GM19238 (cell line): Measurements from ENCODE around the gene KLHDC4.
"Not testable (repeated sequence)": the region's sequence is repeated elsewhere in the genome, so short reads cannot be mapped to it uniquely, and the experiment has no call there.

Experiments
- DNase-seq: peaks from one replicate; pipeline ENCODE4 v3.0.0; 2011; ENCODE audit warnings: low spot score; ENCODE audit not compliant: insufficient read length

Gene KLHDC4

DNA sequence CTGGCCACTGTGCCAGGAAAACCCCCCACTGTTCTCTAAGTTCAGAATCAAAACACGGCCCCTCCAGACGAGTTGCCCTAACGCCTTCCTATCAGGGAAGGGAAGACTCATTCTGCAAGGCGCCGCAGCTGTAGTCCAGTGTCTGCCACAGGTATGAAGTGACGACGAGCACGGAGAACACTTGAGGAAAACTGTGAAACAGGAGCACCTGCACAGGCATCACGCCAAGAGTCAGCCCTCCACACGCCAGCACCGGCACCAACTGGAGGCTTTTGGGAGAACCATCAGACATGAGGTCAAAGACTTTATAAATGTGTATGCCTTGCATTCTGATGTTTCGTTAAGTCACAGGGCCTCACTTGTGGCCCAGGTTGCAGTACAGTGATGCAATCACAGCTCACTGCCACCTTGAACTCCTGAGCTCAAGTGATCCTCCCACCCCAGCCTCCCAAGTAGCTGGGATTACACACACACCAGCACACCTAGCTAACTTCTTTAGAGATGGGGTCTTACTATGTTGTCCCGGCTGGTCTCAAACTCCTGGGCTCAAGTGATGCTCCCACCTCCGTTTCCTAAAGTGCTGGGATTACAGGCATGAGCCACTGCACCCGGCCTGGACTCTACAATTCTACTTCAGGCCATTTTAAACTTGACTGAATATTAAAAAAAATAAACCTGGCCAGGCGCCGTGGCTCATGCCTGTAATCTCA lies 22.9 kb downstream of the KLHDC4 start:
- no peak for DNase-seq

DNA sequence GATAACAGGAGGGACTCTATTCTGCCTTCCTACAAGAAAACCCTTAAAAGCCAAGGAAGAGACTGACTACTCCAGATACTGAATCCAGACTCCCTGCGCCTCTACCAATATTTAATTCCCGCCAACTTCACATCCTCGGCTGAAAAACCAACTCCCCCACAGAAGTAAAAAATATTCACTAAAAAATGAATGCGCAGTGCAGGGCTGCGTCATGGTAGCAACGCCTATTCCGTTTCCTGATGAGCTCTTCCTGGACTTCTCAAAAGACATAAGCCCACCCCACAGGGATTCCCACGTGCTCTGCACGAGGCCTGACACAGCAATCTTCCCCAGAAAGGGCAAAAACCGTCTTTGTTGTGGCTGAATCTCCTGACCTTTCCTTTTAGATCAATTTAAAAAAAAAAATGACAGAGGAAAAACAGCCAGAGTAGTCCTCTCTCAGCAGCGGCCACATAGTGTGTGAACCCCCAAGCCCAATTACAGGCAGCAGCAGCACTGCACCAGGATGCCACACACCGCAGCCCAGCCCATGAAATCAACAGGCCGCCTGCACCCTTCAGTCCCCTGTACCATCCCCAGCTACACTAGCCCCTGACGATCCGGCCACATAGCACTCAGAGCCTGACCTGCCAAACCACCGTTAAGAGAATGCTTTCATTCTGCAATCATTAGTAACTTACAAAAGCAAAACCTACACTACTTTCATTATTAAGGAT lies 23.9 kb downstream of the KLHDC4 start:
- DNase-seq: no peak

- no peak for DNase-seq
Observed at GRCh38 chr16:87740909-87741424, 24.8 kb downstream of the KLHDC4 start.

- no peak for DNase-seq
Observed at GRCh38 chr16:87740441-87740840, 25.3 kb downstream of the KLHDC4 start.

- no peak for DNase-seq
Observed at GRCh38 chr16:87739801-87740200, 26.0 kb downstream of the KLHDC4 start.

- DNase-seq: no peak
Observed at GRCh38 chr16:87736008-87736382, 29.8 kb downstream of the KLHDC4 start.

DNA sequence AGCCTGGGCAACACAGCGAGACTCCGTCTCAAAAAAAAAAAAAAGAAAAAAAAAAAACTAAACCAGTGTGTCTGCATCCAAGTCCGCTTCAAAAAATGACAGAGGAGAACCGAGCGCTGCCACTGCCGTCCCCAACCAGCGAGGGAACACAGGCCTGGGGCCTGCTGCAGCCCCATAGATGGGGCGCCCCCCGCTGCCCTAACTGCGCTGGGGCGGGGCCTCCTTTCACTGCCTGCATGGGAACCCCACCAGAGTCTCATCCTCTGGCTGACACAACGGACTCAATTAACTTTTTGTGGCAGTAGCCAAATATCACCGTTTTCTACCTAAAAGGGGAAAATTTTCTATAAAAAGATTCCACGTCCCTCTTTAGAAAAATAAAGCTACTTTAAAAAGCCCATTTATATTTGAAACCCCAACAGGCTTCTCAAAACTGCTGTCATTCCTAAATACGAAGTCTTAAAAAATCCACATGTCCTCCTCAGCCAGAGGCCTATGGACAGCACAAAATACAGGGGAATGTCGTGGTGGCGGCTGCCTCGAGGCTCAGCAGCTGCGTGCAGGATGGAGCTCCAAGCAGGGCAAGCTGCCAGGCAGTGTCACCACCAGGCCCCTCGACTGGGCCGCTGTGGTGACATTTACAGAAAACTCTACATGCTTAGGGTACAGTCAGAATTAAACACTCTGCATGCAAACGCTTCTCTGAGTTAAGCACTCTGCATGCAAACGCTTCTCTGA lies 30.3 kb downstream of the KLHDC4 start:
- no peak for DNase-seq

DNA sequence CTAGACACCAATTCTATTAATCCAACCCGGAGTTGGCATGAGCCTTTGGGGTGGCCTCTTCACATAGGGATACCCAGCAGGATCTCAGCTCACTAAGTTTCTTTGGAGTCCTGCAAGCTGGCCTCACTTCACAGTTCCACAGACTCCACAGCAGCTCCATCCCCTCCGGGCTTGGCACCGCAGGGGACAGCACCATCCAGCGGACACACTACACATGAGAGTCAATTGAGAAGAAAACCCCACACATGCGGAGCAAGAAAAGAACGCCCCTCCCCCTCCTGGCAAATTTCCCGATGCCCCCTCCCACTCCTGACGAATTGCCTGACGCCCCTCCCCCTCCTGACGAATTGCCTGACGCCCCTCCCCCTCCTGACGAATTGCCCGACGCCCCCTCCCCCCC lies 31.1 kb downstream of the KLHDC4 start:
- DNase-seq: no peak

DNA sequence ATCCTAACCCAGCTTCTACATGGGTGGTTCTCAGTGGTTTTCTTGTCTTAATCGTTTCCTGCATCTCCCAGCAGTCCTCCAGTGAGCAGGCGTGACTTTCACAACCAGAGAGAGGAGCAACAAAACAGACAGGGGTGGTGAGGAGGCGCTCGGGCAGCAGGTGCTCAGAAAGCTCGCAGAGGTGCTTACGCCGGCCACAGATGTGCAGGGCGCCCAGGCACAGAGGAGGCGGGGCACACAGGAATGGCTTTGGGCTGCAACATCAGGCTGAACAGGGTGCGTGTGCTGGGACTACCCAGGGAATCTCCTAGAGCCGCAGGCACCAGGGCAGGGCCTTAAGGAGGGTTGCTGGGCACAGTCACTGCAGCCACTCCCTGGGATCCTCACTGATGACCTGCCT lies 32.6 kb downstream of the KLHDC4 start:
- no peak for DNase-seq

GRCh38 chr16:87731607-87732006 lies 34.2 kb downstream of the KLHDC4 start:
- no peak for DNase-seq

DNA sequence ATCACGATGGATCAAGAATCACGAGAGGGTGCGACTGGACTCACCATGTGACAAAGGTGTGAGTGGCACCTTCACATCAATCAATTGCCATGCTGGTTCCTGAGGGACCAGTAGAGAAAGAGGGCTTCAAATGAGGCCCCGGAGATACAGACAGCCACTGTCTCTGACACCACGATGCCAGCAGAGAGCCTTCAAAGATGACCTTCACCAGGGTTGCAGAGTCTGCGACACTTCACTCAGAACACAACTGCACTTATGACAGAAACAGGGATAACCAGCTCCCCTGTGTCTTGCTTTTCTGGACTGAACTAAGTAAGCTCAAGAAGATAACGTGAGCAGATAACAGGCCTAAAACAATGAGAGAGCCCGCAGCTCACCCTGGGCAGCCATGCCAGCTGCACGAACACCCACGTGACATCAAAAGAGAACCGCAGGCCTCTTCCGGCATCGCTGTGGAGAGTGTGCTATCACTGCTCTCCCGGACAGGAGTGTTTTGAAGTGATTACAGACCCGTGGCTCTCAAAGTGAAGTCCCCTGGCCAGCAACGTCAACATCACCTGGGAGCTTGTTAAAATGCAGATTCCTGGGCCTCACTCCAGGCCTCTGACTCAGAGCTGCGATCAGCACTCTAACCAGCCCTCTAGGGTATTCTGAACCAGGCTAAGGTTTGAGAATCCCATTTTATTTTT lies 36.4 kb downstream of the KLHDC4 start:
- DNase-seq: no peak

DNA sequence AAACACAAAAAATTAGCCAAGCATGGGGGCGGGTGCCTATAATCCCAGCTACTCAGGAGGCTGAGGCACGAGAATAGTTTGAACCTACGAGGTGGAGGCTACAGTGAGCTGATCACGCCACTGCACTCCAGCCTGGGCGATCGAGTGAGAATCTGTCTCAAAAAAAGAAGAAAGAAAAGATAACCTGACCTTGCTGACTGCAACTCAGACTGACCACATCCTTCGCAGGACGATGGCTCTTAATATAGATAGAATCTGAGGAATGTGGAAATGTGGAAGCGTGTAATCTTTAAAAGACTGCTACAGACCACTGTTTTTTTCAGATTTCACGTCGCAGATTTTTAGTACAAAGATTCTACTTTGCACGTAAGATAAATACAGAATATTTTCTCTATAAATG lies 37.8 kb downstream of the KLHDC4 start:
- DNase-seq: no peak

GRCh38 chr16:87727346-87727745 lies 38.4 kb downstream of the KLHDC4 start:
- DNase-seq: no peak

DNA sequence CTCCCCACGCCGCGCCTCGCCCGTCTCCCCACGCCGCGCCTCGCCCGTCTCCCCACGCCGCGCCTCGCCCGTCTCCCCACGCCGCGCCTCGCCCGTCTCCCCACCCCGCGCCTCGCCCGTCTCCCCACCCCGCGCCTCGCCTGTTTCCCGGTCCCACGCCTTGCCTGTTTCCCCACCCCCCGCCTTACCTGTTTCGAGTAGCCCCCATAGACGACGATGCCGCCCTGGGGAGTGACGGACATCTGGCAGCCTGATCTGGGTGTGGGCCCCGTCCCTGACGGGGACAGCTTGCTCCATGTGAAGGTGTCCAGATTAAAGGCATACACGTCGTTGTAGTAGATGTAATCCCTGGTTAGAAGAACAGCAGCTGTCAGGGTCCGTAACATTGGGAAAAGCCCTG lies 39.2 kb downstream of the KLHDC4 start:
- DNase-seq: not testable (repeated sequence)

DNA sequence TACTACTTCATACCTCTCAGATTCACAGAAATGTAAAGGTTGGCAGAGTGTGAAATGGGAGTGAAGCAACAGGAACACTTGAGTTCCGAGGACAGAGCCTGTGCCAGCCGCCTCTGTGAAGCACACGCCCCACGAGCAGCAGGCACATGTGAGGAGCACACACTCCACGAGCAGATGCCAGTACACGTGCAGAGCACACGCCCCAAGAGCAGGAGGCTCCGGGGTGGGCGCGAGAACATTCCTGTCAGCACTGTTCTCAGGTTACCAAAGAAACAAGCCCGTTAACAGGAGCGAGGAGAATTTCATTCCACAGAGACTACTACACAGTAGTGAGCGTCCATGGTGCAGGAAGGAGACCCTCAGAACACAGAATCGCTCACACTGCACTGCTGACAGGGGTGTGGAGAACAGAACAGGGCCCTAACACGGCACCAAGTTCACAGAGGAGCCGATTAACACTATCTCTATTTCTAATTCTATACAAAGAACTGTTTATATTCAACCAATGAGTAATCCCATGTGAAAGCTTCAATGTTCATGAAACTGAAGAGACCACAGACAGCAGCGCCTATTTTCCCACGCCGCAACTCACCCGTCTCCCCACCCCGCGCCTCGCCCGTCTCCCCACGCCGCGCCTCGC lies 40.1 kb downstream of the KLHDC4 start:
- DNase-seq: no peak

DNA sequence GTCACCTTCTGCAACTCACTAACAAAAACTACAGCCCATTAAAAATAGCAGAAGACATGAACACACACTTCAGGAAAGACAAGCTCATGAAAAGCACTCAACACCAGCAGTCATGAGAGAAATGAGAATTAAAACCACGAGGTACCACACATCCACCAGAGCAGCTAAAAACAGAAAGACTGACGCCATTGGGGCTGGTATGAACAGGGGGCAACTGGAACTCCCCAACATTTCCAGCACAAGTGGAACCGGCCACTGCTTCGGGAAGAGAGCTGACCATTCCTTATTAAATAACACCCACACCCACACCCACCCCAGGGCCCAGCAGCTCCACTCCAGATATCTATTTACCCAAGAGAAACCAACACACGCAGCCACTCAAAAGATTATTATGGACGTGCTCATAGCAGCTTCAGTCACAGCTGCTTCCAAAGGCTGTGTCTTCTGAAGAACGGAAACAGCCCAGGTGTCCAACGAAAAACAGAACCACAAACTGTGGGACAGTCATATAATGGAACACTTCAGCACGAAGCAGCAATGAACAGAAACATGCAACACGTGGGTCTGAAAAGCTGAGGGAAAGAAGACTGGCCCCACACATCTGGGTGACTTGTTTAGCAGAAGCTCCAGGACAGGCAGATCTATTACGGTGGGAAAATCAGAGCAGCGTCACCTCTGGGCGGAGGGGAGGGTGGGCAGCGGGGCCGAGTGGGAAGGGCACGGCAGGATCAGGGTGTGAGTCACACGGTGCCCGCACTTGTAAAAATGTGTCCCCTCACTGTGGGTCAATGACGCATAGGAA lies 41.1 kb downstream of the KLHDC4 start:
- DNase-seq: no peak

DNA sequence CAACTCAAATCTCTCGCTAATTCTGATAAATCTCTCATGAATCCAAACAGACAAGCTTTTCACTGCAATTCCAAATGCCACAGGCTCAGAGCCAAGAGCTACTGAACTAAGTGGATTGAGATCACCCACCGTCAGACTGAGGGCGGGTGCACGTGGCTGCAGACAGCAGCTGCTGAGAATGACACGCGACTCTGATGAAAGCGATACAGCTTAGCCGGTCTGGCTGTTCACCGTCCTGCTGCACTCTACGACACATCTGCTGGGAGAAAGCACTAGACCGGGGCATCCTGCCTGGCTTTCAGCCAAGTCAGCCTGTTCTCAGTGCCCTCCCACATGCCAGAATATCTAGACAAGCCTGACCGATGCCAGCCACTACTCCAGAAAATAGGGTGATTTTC lies 42.6 kb downstream of the KLHDC4 start:
- peak; percentile 66 for DNase-seq

DNA sequence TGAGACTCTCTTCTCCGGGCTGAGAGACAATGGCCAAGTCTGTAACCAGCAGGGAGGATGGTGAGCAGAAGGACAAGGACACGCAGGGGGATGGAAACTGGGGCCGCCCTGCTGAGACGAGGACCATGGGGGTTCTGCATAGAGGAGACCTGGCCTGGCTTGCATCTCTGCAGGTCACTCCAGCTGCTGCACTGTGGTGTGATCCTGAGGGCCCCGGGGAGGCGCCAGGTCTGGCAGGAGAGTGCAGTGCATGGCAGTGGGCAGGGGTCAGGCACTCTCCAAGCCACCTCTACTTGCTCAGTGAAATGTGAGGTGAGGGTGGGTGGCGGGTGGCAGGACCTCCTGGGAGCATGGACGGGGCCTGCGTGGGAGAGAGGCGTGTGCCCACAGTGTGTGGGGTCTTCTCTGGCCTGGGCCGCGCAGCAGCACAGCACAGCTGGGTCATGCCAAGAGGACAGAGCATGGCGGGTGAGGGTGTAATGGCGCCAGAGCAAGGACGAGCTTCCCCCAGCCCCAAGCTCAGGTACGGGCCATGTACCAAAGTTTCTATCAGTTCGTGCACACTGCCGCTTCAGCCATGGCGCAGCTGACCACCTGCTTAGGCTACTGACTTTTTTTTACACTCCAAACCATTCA lies 43.1 kb downstream of the KLHDC4 start:
- DNase-seq: no peak

GRCh38 chr16:87721622-87722585 lies 43.9 kb downstream of the KLHDC4 start:
- no peak for DNase-seq
